Panc1 (cell line): Measurements from ENCODE around the gene FTL.

Experiments
- CTCF ChIP-seq: fragments of 450-650 bp; IDR thresholded peaks from 2 replicates; pipeline ENCODE4 v1.5.1; 2017; ENCODE audit warnings: mild to moderate bottlenecking
- SIN3A ChIP-seq: IDR thresholded peaks from 2 replicates; pipeline ENCODE4 v1.6.1; 2012; ENCODE audit warnings: low read depth, mild to moderate bottlenecking, low read length, moderate library complexity, borderline replicate concordance; ENCODE audit not compliant: insufficient read depth

- no peak for TF ChIP-seq CTCF
- no peak for TF ChIP-seq SIN3A
Observed at GRCh38 chr19:48933382-48933932, 31.7 kb upstream of the FTL start, which contains the start of gene DHDH.
